K562 (cell line): ENCODE measurements around the gene NARF. TPM values are rescaled to one million over a fixed set of nuclear protein-coding genes. Genes with fewer than 3 reads are reported as not detected.
A peak's percentile ranks its signal among the peaks of the same experiment; 100 is the strongest.

Experiments
- BCLAF1 ChIP-seq, 2 experiments: fragments of 450-650 bp in 1 of 2; IDR thresholded peaks; 2 replicates each; pipeline ENCODE4 v1.6.1; 2011 to 2017; ENCODE audit warnings: low read depth in 2 of 2, antibody characterized with exemption in 1 of 2, borderline replicate concordance in 1 of 2, low read length in 1 of 2, mild to moderate bottlenecking in 1 of 2, mixed read lengths in 1 of 2; ENCODE audit not compliant: control insufficient read depth in 1 of 2
- FIP1L1 ChIP-seq: fragments of 200-400 bp; formaldehyde crosslinking; IDR thresholded peaks from 2 replicates; pipeline ENCODE4 v1.6.1; 2018; ENCODE audit warnings: mild to moderate bottlenecking, low read depth, low read length; ENCODE audit not compliant: poor library complexity, severe bottlenecking
- FOXA3 ChIP-seq, 2 experiments: fragments of 450-650 bp in 1 of 2; sonication (generic) in 1 of 2; formaldehyde crosslinking; IDR thresholded peaks in 1 of 2; conservative IDR thresholded peaks in 1 of 2; 2 replicates each; pipeline versions ENCODE4 v1.4.0 to v1.8.0; 2020 to 2022; ENCODE audit warnings: mild to moderate bottlenecking in 2 of 2, missing genetic modification reagents in 1 of 2
- HMBOX1 ChIP-seq: sonication (generic); IDR thresholded peaks from 2 replicates; pipeline ENCODE4 v1.6.1; 2016
- IFI16 ChIP-seq: fragments of 250-450 bp; sonication (Bioruptor Pico); IDR thresholded peaks from 2 replicates; pipeline ENCODE4 v2.1.2; 2022; ENCODE audit warnings: mild to moderate bottlenecking, inconsistent platforms
- ILK ChIP-seq: fragments of 450-650 bp; IDR thresholded peaks from 2 replicates; pipeline ENCODE4 v1.6.1; 2016; ENCODE audit warnings: missing genetic modification characterization, low read depth, mild to moderate bottlenecking, missing compliant biosample characterization, moderate library complexity, borderline replicate concordance
- JUN ChIP-seq, 2 experiments: sonication (generic) in 1 of 2; formaldehyde crosslinking in 1 of 2; IDR thresholded peaks; 2 replicates each; pipeline versions ENCODE4 v1.6.1 to v1.8.0; 2012 to 2022; ENCODE audit warnings: borderline replicate concordance in 2 of 2, mild to moderate bottlenecking in 2 of 2, improper control_type of control experiment in 1 of 2, low read depth in 1 of 2, low read length in 1 of 2, missing genetic modification reagents in 1 of 2
- KDM2B ChIP-seq: fragments of 250-450 bp; sonication (Bioruptor Pico); IDR thresholded peaks from 2 replicates; pipeline ENCODE4 v1.8.0; 2021; ENCODE audit warnings: mild to moderate bottlenecking, moderate library complexity
- MLX ChIP-seq, 2 experiments: fragments of 450-650 bp in 1 of 2; sonication (generic) in 1 of 2; formaldehyde crosslinking; conservative IDR thresholded peaks; 2 replicates each; pipeline versions ENCODE4 v1.4.0 to v1.8.1; 2020 to 2022; ENCODE audit warnings: mild to moderate bottlenecking in 1 of 2, missing genetic modification reagents in 1 of 2
- MTA2 ChIP-seq: fragments of 450-650 bp; IDR thresholded peaks from 2 replicates; pipeline ENCODE4 v1.6.1; 2016; ENCODE audit warnings: low read depth
- NCOA1 ChIP-seq: fragments of 450-650 bp; IDR thresholded peaks from 2 replicates; pipeline ENCODE4 v1.6.1; 2016; ENCODE audit warnings: low read depth
- NR1H2 ChIP-seq: sonication (generic); formaldehyde crosslinking; IDR thresholded peaks from 2 replicates; pipeline ENCODE4 v1.4.0; 2020; ENCODE audit warnings: mild to moderate bottlenecking, missing genetic modification reagents
- TCF15 ChIP-seq: fragments of 250-450 bp; sonication (Bioruptor Pico); IDR thresholded peaks from 2 replicates; pipeline ENCODE4 v1.8.0; 2022; ENCODE audit warnings: moderate library complexity, mild to moderate bottlenecking, inconsistent platforms
- ZBTB7A ChIP-seq: IDR thresholded peaks from 2 replicates; pipeline ENCODE4 v1.6.1; 2011; ENCODE audit warnings: low read depth, mild to moderate bottlenecking, low read length, moderate library complexity, borderline replicate concordance; ENCODE audit not compliant: control insufficient read depth
- ZNF146 ChIP-seq: IDR thresholded peaks from one replicate; pipeline ENCODE4 v1.6.1; 2018; ENCODE audit warnings: missing compliant biosample characterization; ENCODE audit not compliant: unreplicated experiment
- ZNF699 ChIP-seq: fragments of 250-450 bp; sonication (Bioruptor Pico); IDR thresholded peaks from 2 replicates; pipeline ENCODE4 v1.8.0; 2021; ENCODE audit warnings: mild to moderate bottlenecking, moderate library complexity; ENCODE audit not compliant: insufficient replicate concordance
- ZNF79 ChIP-seq: fragments of 250-450 bp; sonication (Bioruptor Pico); IDR thresholded peaks from 2 replicates; pipeline ENCODE4 v1.4.0; 2020; ENCODE audit warnings: low read depth, mild to moderate bottlenecking, moderate library complexity
- polyA plus RNA-seq, 8 experiments: library from polyadenylated mRNA; depleted of rRNA in 4 of 8; stranded (reverse) in 5 of 8; unstranded in 3 of 8; fragments of >200 nt; fragmentation: Nextera tagmentation in 2 of 8; fragmentation: Illumina TruSeq in 1 of 8; extraction: Ambion mirVana in 2 of 8; extraction: Trizol in 1 of 8; gene quantifications; 2 replicates each; pipeline versions ENCODE4 v1.2.1 to v1.2.3, GENCODE V29; 2011 to 2014; ENCODE audit warnings: inconsistent platforms in 1 of 8, missing spikeins in 1 of 8
- total RNA-seq, 7 experiments: library from RNA; depleted of rRNA in 6 of 7; stranded (reverse); fragments of >200 nt in 6 of 7; fragmentation: Illumina TruSeq in 2 of 7; extraction: Trizol in 2 of 7; gene quantifications; 2 replicates each; pipeline versions ENCODE4 v1.2.1 to v1.2.3, GENCODE V29; 2011 to 2021; ENCODE audit warnings: low replicate concordance in 1 of 7
- TF ChIP-seq, protein P1 (sequence below): fragments of 250-450 bp; sonication (Bioruptor Pico); IDR thresholded peaks from 2 replicates; pipeline ENCODE4 v1.5.1; 2021; ENCODE audit warnings: mild to moderate bottlenecking

The NARF gene
- total and polyA plus RNA-seq, 9 of the 15 experiments (the other 6 are each of a cell fraction or from before 2014, with no cell fraction given): 60.4 to 423 (median 132) TPM

GRCh38 chr17:82518826-82519810 lies 60.6 kb downstream of the NARF start, which contains the start of gene FOXK2 (continued):
- no peak for TF ChIP-seq FOXA3 (CRISPR knock-in tag; conservative IDR thresholded peaks at IDR 0.05 in 1 of 2, IDR thresholded peaks at IDR 0.05 in 1 of 2)
- TF ChIP-seq IFI16 (CRISPR knock-in tag): no peak
- no peak; a peak in 1 of 4 replicates for TF ChIP-seq MLX (CRISPR knock-in tag; conservative IDR thresholded peaks at IDR 0.05)
- TF ChIP-seq ZNF79: no peak
- peak; percentile 69; the same call in 1 of the 2 replicates for TF ChIP-seq HMBOX1
- TF ChIP-seq JUN (IDR thresholded peaks at IDR 0.05; ENCODE audit: borderline replicate concordance, low read depth, low read length): no peak
- no peak for TF ChIP-seq JUN (CRISPR knock-in tag; IDR thresholded peaks at IDR 0.05; ENCODE audit: borderline replicate concordance)
- peak; percentile 94 for TF ChIP-seq ZBTB7A
- TF ChIP-seq ZNF699 (CRISPR knock-in tag): no peak
- peak; percentile 49; the same call in 1 of the 2 replicates for TF ChIP-seq NCOA1
- TF ChIP-seq BCLAF1 (IDR thresholded peaks at IDR 0.05; ENCODE audit: borderline replicate concordance in 1 of 2, control insufficient read depth in 1 of 2, low read depth in 2 of 2, low read length in 1 of 2): no peak
- peak; percentile 57 for TF ChIP-seq FIP1L1
- peak; percentile 25; the same call in 1 of the 2 replicates for TF ChIP-seq TCF15 (CRISPR knock-in tag)
- TF ChIP-seq NR1H2: no peak
- TF ChIP-seq KDM2B (CRISPR knock-in tag): no peak
- no peak for TF ChIP-seq MTA2
- no peak for TF ChIP-seq ILK
- no peak for TF ChIP-seq ZNF146
- TF ChIP-seq, protein P1, sequence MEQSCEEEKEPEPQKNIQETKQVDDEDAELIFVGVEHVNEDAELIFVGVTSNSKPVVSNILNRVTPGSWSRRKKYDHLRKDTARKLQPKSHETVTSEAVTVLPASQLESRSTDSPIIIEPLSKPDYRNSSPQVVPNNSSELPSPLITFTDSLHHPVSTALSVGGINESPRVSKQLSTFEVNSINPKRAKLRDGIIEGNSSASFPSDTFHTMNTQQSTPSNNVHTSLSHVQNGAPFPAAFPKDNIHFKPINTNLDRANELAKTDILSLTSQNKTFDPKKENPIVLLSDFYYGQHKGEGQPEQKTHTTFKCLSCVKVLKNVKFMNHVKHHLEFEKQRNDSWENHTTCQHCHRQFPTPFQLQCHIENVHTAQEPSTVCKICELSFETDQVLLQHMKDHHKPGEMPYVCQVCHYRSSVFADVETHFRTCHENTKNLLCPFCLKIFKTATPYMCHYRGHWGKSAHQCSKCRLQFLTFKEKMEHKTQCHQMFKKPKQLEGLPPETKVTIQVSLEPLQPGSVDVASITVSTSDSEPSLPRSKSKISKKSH: no peak
